HepG2 (cell line): ENCODE results near the gene SURF6. TPM values are rescaled to one million over a fixed set of nuclear protein-coding genes. Genes with fewer than 3 reads are reported as not detected.

Experiments used
- ATF7 ChIP-seq, 2 experiments: fragments of 450-650 bp in 1 of 2; sonication (generic) in 1 of 2; formaldehyde crosslinking in 1 of 2; IDR thresholded peaks; 2 replicates each; pipeline versions ENCODE4 v1.4.0 to v1.6.1; 2016 to 2020; ENCODE audit warnings: antibody characterized with exemption in 1 of 2, mild to moderate bottlenecking in 1 of 2, missing genetic modification reagents in 1 of 2
- DNMT3B ChIP-seq: conservative IDR thresholded peaks from 2 replicates; pipeline ENCODE4 v1.6.1; 2016; ENCODE audit warnings: missing biosample characterization, control low read depth
- EP300 ChIP-seq, 3 experiments: sonication (generic) in 1 of 3; formaldehyde crosslinking in 1 of 3; IDR thresholded peaks; 2 replicates each; pipeline versions ENCODE4 v1.5.1 to v1.6.1; 2011 to 2020; ENCODE audit warnings: low read depth in 2 of 3, low read length in 2 of 3, borderline replicate concordance in 1 of 3, improper control_type of control experiment in 1 of 3, mild to moderate bottlenecking in 1 of 3, missing genetic modification reagents in 1 of 3, moderate library complexity in 1 of 3
- FOXK2 ChIP-seq: fragments of 450-650 bp; IDR thresholded peaks from 2 replicates; pipeline ENCODE4 v1.6.1; 2016
- FOXO4 ChIP-seq: sonication (generic); formaldehyde crosslinking; conservative IDR thresholded peaks from 2 replicates; pipeline ENCODE4 v1.8.1; 2023; ENCODE audit warnings: missing genetic modification reagents
- GLMP ChIP-seq: sonication (generic); formaldehyde crosslinking; IDR thresholded peaks from 2 replicates; pipeline ENCODE4 v1.9.0; 2021; ENCODE audit warnings: missing genetic modification reagents, mild to moderate bottlenecking, borderline replicate concordance
- GTF2F1 ChIP-seq: fragments of 150-350 bp; IDR thresholded peaks from 2 replicates; pipeline ENCODE4 v1.6.1; 2014; ENCODE audit warnings: low read length
- MXI1 ChIP-seq: IDR thresholded peaks from 3 replicates; pipeline ENCODE4 v1.6.1; 2012; ENCODE audit warnings: low read depth, low read length, inconsistent platforms, borderline replicate concordance
- REPIN1 ChIP-seq: sonication (generic); formaldehyde crosslinking; IDR thresholded peaks from 2 replicates; pipeline ENCODE4 v1.8.0; 2022; ENCODE audit warnings: missing genetic modification reagents, low read depth, mild to moderate bottlenecking, borderline replicate concordance
- TCF7L2 ChIP-seq: IDR thresholded peaks from 2 replicates; pipeline ENCODE4 v1.6.1; 2011; ENCODE audit warnings: mild to moderate bottlenecking, low read depth, low read length, moderate library complexity
- TRIM24 ChIP-seq: sonication (generic); formaldehyde crosslinking; IDR thresholded peaks from 2 replicates; pipeline ENCODE4 v1.8.0; 2022; ENCODE audit warnings: mild to moderate bottlenecking, missing genetic modification reagents
- ZFP36L2 ChIP-seq: sonication (generic); formaldehyde crosslinking; IDR thresholded peaks from 2 replicates; pipeline ENCODE4 v1.4.0; 2020; ENCODE audit warnings: missing genetic modification reagents
- ZFY ChIP-seq: sonication (generic); formaldehyde crosslinking; IDR thresholded peaks from 2 replicates; pipeline ENCODE4 v1.4.0; 2020; ENCODE audit warnings: missing genetic modification reagents
- ZNF235 ChIP-seq: sonication (generic); formaldehyde crosslinking; IDR thresholded peaks from 2 replicates; pipeline ENCODE4 v1.8.1; 2023; ENCODE audit warnings: mild to moderate bottlenecking, missing genetic modification reagents, borderline replicate concordance
- ZNF382 ChIP-seq: sonication (generic); formaldehyde crosslinking; IDR thresholded peaks from 2 replicates; pipeline ENCODE4 v1.5.0; 2020; ENCODE audit warnings: missing genetic modification reagents, mild to moderate bottlenecking, borderline replicate concordance
- ZNF446 ChIP-seq: sonication (generic); formaldehyde crosslinking; IDR thresholded peaks from 2 replicates; pipeline ENCODE4 v1.5.0; 2020; ENCODE audit warnings: mild to moderate bottlenecking, missing genetic modification reagents
- ZNF564 ChIP-seq: sonication (generic); formaldehyde crosslinking; IDR thresholded peaks from 2 replicates; pipeline ENCODE4 v1.8.1; 2023; ENCODE audit warnings: mild to moderate bottlenecking, missing genetic modification reagents
- ZNF574 ChIP-seq: sonication (generic); formaldehyde crosslinking; IDR thresholded peaks from 2 replicates; pipeline ENCODE4 v1.4.0; 2020; ENCODE audit warnings: missing genetic modification reagents
- ZNF629 ChIP-seq: sonication (generic); formaldehyde crosslinking; conservative IDR thresholded peaks from 2 replicates; pipeline ENCODE4 v1.5.0; 2020; ENCODE audit warnings: missing genetic modification reagents
- ZNF644 ChIP-seq: IDR thresholded peaks from 2 replicates; pipeline ENCODE4 v1.6.1; 2016; ENCODE audit warnings: low read depth
- ZNF740 ChIP-seq: sonication (generic); formaldehyde crosslinking; IDR thresholded peaks from 2 replicates; pipeline ENCODE4 v1.4.0; 2020; ENCODE audit warnings: missing genetic modification reagents
- ZNF747 ChIP-seq: sonication (generic); formaldehyde crosslinking; IDR thresholded peaks from 2 replicates; pipeline ENCODE4 v1.8.1; 2023; ENCODE audit warnings: missing genetic modification reagents, mild to moderate bottlenecking, borderline replicate concordance
- polyA plus RNA-seq, 8 experiments: library from polyadenylated mRNA; depleted of rRNA in 3 of 8; stranded (reverse) in 7 of 8; unstranded in 1 of 8; fragments of >200 nt; fragmentation: Illumina TruSeq in 4 of 8; extraction: Trizol in 4 of 8; gene quantifications; 2 replicates each; pipeline versions ENCODE4 v1.2.1 to v1.2.3, GENCODE V29; 2011 to 2016; ENCODE audit warnings: low read depth in 4 of 8, missing spikeins in 1 of 8, mixed read lengths in 1 of 8; ENCODE audit not compliant: insufficient read depth in 1 of 8
- total RNA-seq, 5 experiments: library from RNA; depleted of rRNA; stranded (reverse); fragments of >200 nt; fragmentation: Illumina TruSeq; extraction: Trizol; gene quantifications; 2 replicates each; pipeline ENCODE4 v1.2.3, GENCODE V29; 2016; ENCODE audit warnings: low read depth in 1 of 5

SURF6 gene
- total and polyA plus RNA-seq, 2 of the 13 experiments (the other 11 are each of a cell fraction or from before 2014, with no cell fraction given), result 5.9 to 14.7 TPM

- TF ChIP-seq GLMP (no peak), ZNF574 (CRISPR knock-in tag) (no peak), ZNF740 (0 out of 2 replicates have a peak, but pooled peaks have one; percentile 47), TCF7L2 (no peak), FOXK2 (no peak), ZNF235 (no peak; the same call in 1 of the 2 replicates), ZNF629 (CRISPR knock-in tag) (0 out of 2 replicates have a peak, but pooled peaks have one; percentile 9), ZFP36L2 (no peak), ZNF644 (CRISPR knock-in tag) (no peak), ZNF564 (CRISPR knock-in tag) (peak; percentile 14; the same call in 1 of the 2 replicates), FOXO4 (CRISPR knock-in tag) (no peak), ZNF382 (CRISPR knock-in tag) (no peak), ZFY (CRISPR knock-in tag) (peak; percentile 42; the same call in 1 of the 2 replicates), ZNF446 (CRISPR knock-in tag) (no peak; the same call in 1 of the 2 replicates), MXI1 (no peak; the same call in 2 of the 3 replicates), EP300 (IDR thresholded peaks at IDR 0.05; ENCODE audit: low read depth in 2 of 2, low read length in 2 of 2) (no peak), EP300 (CRISPR knock-in tag; IDR thresholded peaks at IDR 0.05; ENCODE audit: borderline replicate concordance) (no peak), ZNF747 (no peak), DNMT3B (CRISPR knock-in tag) (no peak), REPIN1 (CRISPR knock-in tag) (no peak), TRIM24 (CRISPR knock-in tag) (no peak), ATF7 (IDR thresholded peaks at IDR 0.05) (no peak), ATF7 (CRISPR knock-in tag; IDR thresholded peaks at IDR 0.05) (no peak), GTF2F1 (no peak)
Observed at GRCh38 chr9:133347515-133347984, 11.6 kb upstream of the SURF6 start (continued).
